H1 (cell line): Measurements from ENCODE around the gene STIL. TPM values are rescaled to one million over a fixed set of nuclear protein-coding genes. Genes with fewer than 3 reads are reported as not detected.

Experiments
- CTCF ChIA-PET: fragments of 300-600 bp; sonication (Branson Sonifier 250); formaldehyde crosslinking; loops from one replicate; lab custom pipeline; 2021; ENCODE audit not compliant: partially characterized antibody; lab: Charles Lee
- POLR2A ChIA-PET: fragments of 300-600 bp; sonication (Branson Sonifier 250); formaldehyde crosslinking; loops from one replicate; lab custom pipeline; 2021; ENCODE audit warnings: inconsistent platforms; ENCODE audit not compliant: partially characterized antibody; lab: Charles Lee
- DNase-seq, 2 experiments: peaks; one replicate each; pipeline versions ENCODE4 v3.0.0 to v3.0.0-alpha.2; 2010 to 2022; ENCODE audit warnings: low spot score in 2 of 2, low read depth in 1 of 2, mixed read lengths in 1 of 2
- FAIRE-seq: peaks from 2 replicates; lab custom pipeline; 2011; peaks lifted over from hg19 to GRCh38; lab: Jason Lieb, UNC
- H2AFZ ChIP-seq: 2 replicates; pipeline ENCODE4 v1.8.1; 2012; ENCODE audit warnings: low read length, inconsistent platforms
- H2AK5ac ChIP-seq: 2 replicates; pipeline ENCODE4 v1.6.1; 2013; ENCODE audit warnings: low read depth, low read length
- H2BK120ac ChIP-seq: replicated peaks from 2 replicates; pipeline ENCODE3; 2013; ENCODE audit warnings: low read depth, low read length, inconsistent platforms
- H2BK12ac ChIP-seq: 2 replicates; pipeline ENCODE4 v1.6.1; 2013; ENCODE audit warnings: low read depth, low read length
- H2BK15ac ChIP-seq: 2 replicates; pipeline ENCODE4 v1.6.1; 2013; ENCODE audit warnings: low read length
- H2BK20ac ChIP-seq: 2 replicates; pipeline ENCODE4 v1.6.1; 2013; ENCODE audit warnings: low read length
- H2BK5ac ChIP-seq: 2 replicates; pipeline ENCODE4 v1.6.1; 2013; ENCODE audit warnings: low read depth, low read length
- H3K14ac ChIP-seq: 2 replicates; pipeline ENCODE4 v1.6.1; 2013; ENCODE audit warnings: inconsistent platforms; ENCODE audit not compliant: insufficient read length
- H3K18ac ChIP-seq: 2 replicates; pipeline ENCODE4 v1.6.1; 2013; ENCODE audit warnings: low read length; ENCODE audit errors: extremely low read depth
- H3K23ac ChIP-seq: 2 replicates; pipeline ENCODE4 v1.6.1; 2013; ENCODE audit warnings: inconsistent platforms; ENCODE audit not compliant: insufficient read length
- H3K23me2 ChIP-seq: 2 replicates; pipeline ENCODE4 v1.6.1; 2013; ENCODE audit warnings: low read depth, low read length
- H3K27ac ChIP-seq: 2 replicates; pipeline ENCODE4 v1.6.1; 2011; ENCODE audit warnings: low read depth, low read length, inconsistent platforms
- H3K27me3 ChIP-seq, 4 experiments: replicated peaks in 1 of 4; 1 replicate in 1 of 4; 2 replicates in 3 of 4; pipeline versions ENCODE4 v1.6.1 to v1.8.1; 2011 to 2013; ENCODE audit warnings: low read length in 3 of 4, mild to moderate bottlenecking in 3 of 4, inconsistent platforms in 2 of 4, mixed read lengths in 2 of 4, moderate library complexity in 1 of 4; ENCODE audit not compliant: control insufficient read depth in 3 of 4, insufficient read depth in 3 of 4; ENCODE audit errors: extremely low read depth in 1 of 4
- H3K36me3 ChIP-seq, 4 experiments: 2 replicates each; pipeline versions ENCODE4 v1.6.1 to v1.8.1; 2011 to 2013; ENCODE audit warnings: mild to moderate bottlenecking in 4 of 4, low read length in 3 of 4, moderate library complexity in 2 of 4, control low read depth in 1 of 4, inconsistent platforms in 1 of 4; ENCODE audit not compliant: insufficient read depth in 4 of 4, control insufficient read depth in 2 of 4
- H3K4ac ChIP-seq: replicated peaks from 2 replicates; pipeline ENCODE3; 2013; ENCODE audit warnings: low read length, low read depth, mixed read lengths, inconsistent platforms; ENCODE audit not compliant: insufficient read length
- H3K4me1 ChIP-seq, 4 experiments: replicated peaks in 1 of 4; 1 replicate in 1 of 4; 2 replicates in 3 of 4; pipeline versions ENCODE4 v1.6.1 to v1.8.1; 2011 to 2013; ENCODE audit warnings: low read length in 3 of 4, inconsistent platforms in 2 of 4, mixed read lengths in 1 of 4; ENCODE audit not compliant: insufficient read depth in 4 of 4, control insufficient read depth in 3 of 4
- H3K4me2 ChIP-seq, 2 experiments: 2 replicates each; pipeline versions ENCODE4 v1.6.1 to v1.8.1; 2011 to 2013; ENCODE audit warnings: low read depth in 2 of 2, low read length in 2 of 2, control low read depth in 1 of 2, inconsistent platforms in 1 of 2, mild to moderate bottlenecking in 1 of 2; ENCODE audit not compliant: insufficient read depth in 1 of 2
- H3K4me3 ChIP-seq, 4 experiments: fragments of 200-600, 300-600 bp in 1 of 4; sonication (generic), shearing (Covaris generic), sonication (Bioruptor Twin) in 1 of 4; 2 replicates each; pipeline versions ENCODE4 v1.5.1 to v1.8.1; 2011 to 2016; ENCODE audit warnings: low read length in 4 of 4, low read depth in 3 of 4, control low read depth in 2 of 4, inconsistent platforms in 2 of 4, mild to moderate bottlenecking in 2 of 4, mixed read lengths in 1 of 4, moderate library complexity in 1 of 4; ENCODE audit not compliant: insufficient read depth in 2 of 4; ENCODE audit errors: extremely low read depth in 1 of 4
- H3K56ac ChIP-seq: replicated peaks from 2 replicates; pipeline ENCODE3; 2013; ENCODE audit warnings: low read depth, mild to moderate bottlenecking, mixed read lengths, low read length, inconsistent platforms; ENCODE audit not compliant: insufficient read length
- H3K79me1 ChIP-seq: 2 replicates; pipeline ENCODE4 v1.6.1; 2013; ENCODE audit warnings: low read depth, low read length, control low read depth
- H3K79me2 ChIP-seq, 2 experiments: 2 replicates each; pipeline versions ENCODE4 v1.6.1 to v1.8.1; 2012 to 2013; ENCODE audit warnings: low read length in 2 of 2, mild to moderate bottlenecking in 2 of 2, inconsistent platforms in 1 of 2; ENCODE audit not compliant: insufficient read depth in 2 of 2, control insufficient read depth in 1 of 2
- H3K9ac ChIP-seq, 4 experiments: replicated peaks in 1 of 4; 1 replicate in 1 of 4; 2 replicates in 3 of 4; pipeline versions ENCODE4 v1.6.1 to v1.8.1; 2011 to 2013; ENCODE audit warnings: low read depth in 3 of 4, low read length in 3 of 4, control low read depth in 2 of 4, mild to moderate bottlenecking in 2 of 4, moderate library complexity in 2 of 4, inconsistent platforms in 1 of 4; ENCODE audit errors: extremely low read depth in 1 of 4
- H3K9me3 ChIP-seq, 2 experiments: 2 replicates each; pipeline versions ENCODE4 v1.6.1 to v1.8.1; 2012 to 2013; ENCODE audit warnings: mild to moderate bottlenecking in 2 of 2, moderate library complexity in 2 of 2, control low read depth in 1 of 2, inconsistent platforms in 1 of 2, low read depth in 1 of 2, low read length in 1 of 2, mixed read lengths in 1 of 2; ENCODE audit not compliant: insufficient read depth in 2 of 2
- H4K20me1 ChIP-seq, 2 experiments: replicated peaks in 1 of 2; 2 replicates each; pipeline versions ENCODE3 to v1.8.1; 2011 to 2013; ENCODE audit warnings: inconsistent platforms in 2 of 2, low read length in 2 of 2, mild to moderate bottlenecking in 1 of 2; ENCODE audit not compliant: insufficient read depth in 2 of 2, control insufficient read depth in 1 of 2
- H4K5ac ChIP-seq: 2 replicates; pipeline ENCODE4 v1.6.1; 2013; ENCODE audit warnings: low read length, low read depth, mixed read lengths, inconsistent platforms; ENCODE audit not compliant: insufficient read length
- H4K8ac ChIP-seq: 2 replicates; pipeline ENCODE4 v1.8.0; 2013; ENCODE audit warnings: mild to moderate bottlenecking, moderate library complexity, low read length, inconsistent platforms; ENCODE audit not compliant: insufficient read depth; ENCODE audit errors: extremely low read depth
- H4K91ac ChIP-seq: replicated peaks from 2 replicates; pipeline ENCODE3; 2013; ENCODE audit warnings: low read length, mixed read lengths, inconsistent platforms; ENCODE audit not compliant: insufficient read length
- ASH2L ChIP-seq: fragments of 200-600, 300-600 bp; sonication (generic); IDR thresholded peaks from one replicate; pipeline ENCODE4 v1.7.1; 2017; ENCODE audit warnings: low read length
- CTCF ChIP-seq, 3 experiments: IDR thresholded peaks; 1 replicate in 2 of 3; 2 replicates in 1 of 3; pipeline versions ENCODE4 v1.5.1 to v1.6.1; 2011; ENCODE audit warnings: low read length in 3 of 3, mild to moderate bottlenecking in 3 of 3, inconsistent platforms in 2 of 3, low read depth in 1 of 3, moderate library complexity in 1 of 3; ENCODE audit not compliant: insufficient read depth in 1 of 3; ENCODE audit errors: control extremely low read depth in 1 of 3
- EP300 ChIP-seq, 2 experiments: IDR thresholded peaks; 1 replicate in 1 of 2; 2 replicates in 1 of 2; pipeline ENCODE4 v1.6.1; 2011 to 2012; ENCODE audit warnings: low read depth in 2 of 2, low read length in 2 of 2, mild to moderate bottlenecking in 2 of 2, borderline replicate concordance in 1 of 2, inconsistent platforms in 1 of 2, moderate library complexity in 1 of 2
- JUND ChIP-seq: IDR thresholded peaks from 2 replicates; pipeline ENCODE4 v1.6.1; 2011; ENCODE audit warnings: mild to moderate bottlenecking, improper control_type of control experiment, low read length
- NANOG ChIP-seq: IDR thresholded peaks from 2 replicates; pipeline ENCODE4 v1.6.1; 2011; ENCODE audit warnings: low read length, low read depth, mild to moderate bottlenecking, inconsistent platforms; ENCODE audit not compliant: insufficient read depth, poor library complexity, severe bottlenecking
- RAD21 ChIP-seq, 2 experiments: IDR thresholded peaks in 1 of 2; conservative IDR thresholded peaks in 1 of 2; 2 replicates each; pipeline ENCODE4 v1.6.1; 2011; ENCODE audit warnings: low read depth in 2 of 2, low read length in 2 of 2, improper control_type of control experiment in 1 of 2, inconsistent platforms in 1 of 2, mild to moderate bottlenecking in 1 of 2, moderate library complexity in 1 of 2
- USF2 ChIP-seq: IDR thresholded peaks from 2 replicates; pipeline ENCODE4 v1.6.1; 2011; ENCODE audit warnings: low read length, improper control_type of control experiment
- WGBS, 2 experiments: shearing (Covaris generic) in 1 of 2; methylation state at CpG; one replicate each; pipeline versions ENCODE4 v1.1.6 to v1.1.7; 2013 to 2015; ENCODE audit warnings: low lambda C conversion rate in 2 of 2, mixed read lengths in 2 of 2, inconsistent platforms in 1 of 2, low coverage in 1 of 2, missing lambda C conversion rate in 1 of 2; ENCODE audit not compliant: insufficient replicate concordance in 2 of 2, insufficient coverage in 1 of 2, insufficient read length in 1 of 2; ENCODE audit errors: extremely low coverage in 1 of 2, missing lambda C conversion rate in 1 of 2; 5-methylcytosine and 5-hydroxymethylcytosine counted together
- polyA plus RNA-seq, 7 experiments: library from polyadenylated mRNA; depleted of rRNA in 3 of 7; stranded (reverse) in 5 of 7; unstranded in 2 of 7; fragments of >200 nt in 5 of 7; fragments of 200-250 nt in 2 of 7; gene quantifications; 1 replicate in 5 of 7; 2 replicates in 1 of 7; 4 replicates in 1 of 7; pipeline versions ENCODE4 v1.2.1 to v1.2.3, GENCODE V29; 2011 to 2013; ENCODE audit warnings: missing spikeins in 2 of 7, mixed read lengths in 2 of 7
- total RNA-seq: library from RNA; stranded (reverse); fragmentation: NEBNext Ultra II Directional; extraction: Animal tissue kit (Norgen Biotek cat#: 25700); gene quantifications from 2 replicates; pipeline ENCODE4 v1.2.1, GENCODE V29; 2021

STIL gene
- total and polyA plus RNA-seq, 2 of the 8 experiments (the other 6 are each of a cell fraction or from before 2014, with no cell fraction given), result 13.6 to 25.1 TPM

GRCh38 chr1:47302472-47302871 is 11.5 kb downstream of the STIL start:
- WGBS, 2 experiments, result 92% methylated on average over 2 of the region's 2 CpGs; no CpG with 5 or more reads in 1 of the 2 experiments
- no peak overlapping the region for H2BK15ac ChIP-seq
- POLR2A ChIA-PET, result no interaction called here
- no peak for TF ChIP-seq RAD21 (IDR thresholded peaks at IDR 0.05 in 1 of 2, conservative IDR thresholded peaks at IDR 0.05 in 1 of 2; ENCODE audit: low read depth in 2 of 2, low read length in 2 of 2)
- TF ChIP-seq JUND, result no peak
- TF ChIP-seq ASH2L, result no peak
- TF ChIP-seq NANOG, result no peak
- no peak for TF ChIP-seq EP300 (IDR thresholded peaks at IDR 0.05; ENCODE audit: borderline replicate concordance in 1 of 2, low read depth in 2 of 2, low read length in 2 of 2)
- TF ChIP-seq USF2, result no peak
- TF ChIP-seq CTCF (IDR thresholded peaks at IDR 0.05; ENCODE audit: control extremely low read depth in 1 of 3, insufficient read depth in 1 of 3, low read depth in 1 of 3, low read length in 3 of 3), result no peak

More at GRCh38 chr1:47302472-47302871, 11.5 kb downstream of the STIL start:
- DNase-seq (no peak), FAIRE-seq (no peak)
- Histone ChIP-seq H3K4me1 (no peaks in the 10 kb centered on the region), H4K5ac (no peak overlapping the region), H2BK20ac (no peak overlapping the region), H3K36me3 (peaks cover 11 to 69% (median 38%) of the 10 kb centered on the region in 4 experiments), H2AK5ac (no peak overlapping the region), H4K20me1 (peaks cover 0 to 2% of the 10 kb centered on the region in 2 experiments), H4K91ac (no peak overlapping the region), H3K4ac (no peak overlapping the region), H3K4me3 (no peak overlapping the region), H2AFZ (no peak overlapping the region), H4K8ac (no peak overlapping the region), H3K23ac (no peak overlapping the region), H3K56ac (no peak overlapping the region), H3K23me2 (no peaks in the 10 kb centered on the region), H2BK120ac (no peak overlapping the region), H3K4me2 (no peak overlapping the region), H2BK12ac (no peak overlapping the region), H3K79me2 (peaks cover 0 to 11% of the 10 kb centered on the region in 2 experiments; a peak in 2 of 4 replicates), H3K9me3 (no peaks in the 10 kb centered on the region), H3K27me3 (no peaks in the 10 kb centered on the region), H3K27ac (no peak overlapping the region), H2BK5ac (no peak overlapping the region), H3K18ac (no peak overlapping the region), H3K14ac (no peak overlapping the region), H3K9ac (no peak overlapping the region), H3K79me1 (no peaks in the 10 kb centered on the region)
- CTCF ChIA-PET, result no interaction called here
